HG03378 (cell line): ENCODE data around the gene GARIN1A.

Experiments used
- ATAC-seq: cut with Tn5 transposase; IDR thresholded peaks from one replicate; pipeline ENCODE4 v1.9.1; 2021; ENCODE audit warnings: mild to moderate bottlenecking, moderate library complexity; ENCODE audit not compliant: unreplicated experiment

Gene GARIN1A

DNA sequence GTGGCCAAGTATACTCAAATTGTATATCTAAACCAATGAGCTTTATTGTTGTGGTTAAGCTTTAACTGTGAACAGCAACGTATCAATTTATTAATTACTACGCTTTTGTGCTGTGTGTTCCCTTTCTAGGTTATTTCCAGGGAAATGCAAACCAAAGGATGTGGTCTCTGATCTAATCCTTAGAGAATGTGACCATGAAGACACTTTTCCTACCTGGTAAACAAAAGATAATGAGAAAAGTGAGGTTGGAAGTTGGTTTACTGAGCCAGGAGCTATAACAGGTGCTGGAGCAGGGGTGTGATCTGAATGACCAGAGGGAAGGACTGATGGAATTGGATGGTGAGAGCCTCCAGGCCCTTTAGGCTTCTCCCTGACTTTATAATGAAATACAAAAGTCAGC is 41.7 kb downstream of the GARIN1A start:
- ATAC-seq: no peak

DNA sequence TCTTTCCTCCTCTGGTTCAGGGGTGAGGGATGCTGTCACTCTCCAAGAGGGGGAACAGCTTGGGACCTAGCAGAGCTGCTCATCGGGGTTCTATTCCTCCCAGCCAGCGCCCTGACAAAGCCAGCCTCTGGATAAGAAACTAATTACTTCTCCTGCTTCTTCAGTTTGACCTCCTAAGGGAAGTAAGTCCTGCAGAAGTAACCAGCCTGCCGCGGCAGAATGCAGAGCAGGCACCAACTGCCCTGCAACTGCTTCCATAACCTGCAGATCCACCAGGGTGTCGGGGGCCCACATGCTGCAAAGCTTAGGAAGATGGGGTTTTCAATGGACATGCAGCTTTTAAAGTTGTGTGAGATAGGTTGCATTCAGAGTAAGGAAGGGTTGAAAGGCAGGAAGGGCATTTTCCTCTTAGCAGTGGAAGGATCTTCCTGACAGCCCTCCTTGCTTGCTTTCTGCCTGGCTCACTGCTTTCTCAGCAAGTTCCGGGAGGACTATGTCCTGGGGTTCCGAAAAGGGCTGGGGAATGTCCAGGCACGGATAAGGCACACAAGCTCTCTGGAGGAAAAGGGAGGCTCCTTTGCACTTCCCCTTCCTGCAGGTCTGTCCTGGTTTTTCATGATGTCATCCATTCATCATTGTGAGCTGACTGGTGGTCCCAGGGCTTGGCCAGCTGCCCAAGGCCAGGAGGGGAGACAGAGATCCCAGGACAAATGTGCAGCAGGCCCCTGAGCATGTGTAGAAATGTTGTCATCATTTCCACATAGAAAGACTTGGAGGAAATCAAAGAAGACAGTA is 42.8 kb downstream of the GARIN1A start:
- no peak for ATAC-seq

DNA sequence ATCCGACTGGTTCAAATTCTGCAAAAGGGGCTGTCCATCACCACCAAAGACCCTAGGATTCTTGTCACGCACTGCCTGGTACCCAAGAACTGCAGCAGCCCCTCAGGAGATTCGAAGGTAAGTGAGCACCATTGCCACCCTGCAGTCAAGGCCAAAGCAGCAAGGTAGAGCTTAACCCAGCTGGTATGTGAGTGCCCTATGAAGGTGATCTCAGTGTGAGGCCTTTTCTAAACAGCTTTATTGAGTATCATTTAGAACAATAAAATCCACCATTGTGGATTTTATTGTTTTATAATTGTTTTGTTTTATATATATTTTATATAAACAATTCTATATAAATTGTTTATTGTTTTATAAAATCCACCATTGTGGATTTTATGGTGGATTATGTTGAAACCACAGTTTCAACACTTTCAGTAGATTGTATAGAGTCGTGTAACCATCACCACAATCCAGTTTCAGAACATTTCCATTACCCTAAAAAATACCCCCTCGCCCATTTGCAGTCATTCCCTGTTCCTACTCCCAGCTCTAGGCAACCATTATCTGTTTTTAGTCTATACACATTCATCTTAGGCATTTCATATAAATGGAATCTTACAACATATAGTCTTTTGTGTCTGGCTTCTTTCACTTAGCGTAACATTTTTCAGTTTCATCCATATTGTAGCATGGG is 47.0 kb downstream of the GARIN1A start:
- ATAC-seq: no peak

GRCh38 chr7:128721376-128721775 is 49.3 kb downstream of the GARIN1A start:
- no peak for ATAC-seq
